H9 (cell line): ENCODE results near the gene DPF3. TPM values are rescaled to one million over a fixed set of nuclear protein-coding genes. Genes with fewer than 3 reads are reported as not detected.

Experiments
- DNase-seq: peaks from one replicate; pipeline ENCODE4 v3.0.0-alpha.2; 2017
- H2AFZ ChIP-seq: one replicate; pipeline ENCODE4 v1.6.1; 2013; ENCODE audit warnings: mild to moderate bottlenecking, low read length, control low read depth, moderate library complexity
- H2AK5ac ChIP-seq: 2 replicates; pipeline ENCODE4 v1.6.1; 2013; ENCODE audit warnings: low read length, control low read depth, mixed read lengths; ENCODE audit not compliant: insufficient read length
- H2BK120ac ChIP-seq: one replicate; pipeline ENCODE4 v1.6.1; 2013; ENCODE audit warnings: low read depth, mild to moderate bottlenecking, low read length, control low read depth, inconsistent platforms; ENCODE audit not compliant: poor library complexity, severe bottlenecking
- H2BK12ac ChIP-seq: 2 replicates; pipeline ENCODE4 v1.6.1; 2013; ENCODE audit warnings: low read length, control low read depth, mixed read lengths, low read depth; ENCODE audit not compliant: insufficient read length
- H2BK15ac ChIP-seq: 2 replicates; pipeline ENCODE4 v1.6.1; 2013; ENCODE audit warnings: low read depth, low read length, control low read depth
- H2BK20ac ChIP-seq: one replicate; pipeline ENCODE4 v1.6.1; 2013; ENCODE audit warnings: low read depth, mild to moderate bottlenecking, low read length, control low read depth, inconsistent platforms; ENCODE audit not compliant: poor library complexity, severe bottlenecking
- H2BK5ac ChIP-seq: 2 replicates; pipeline ENCODE4 v1.6.1; 2013; ENCODE audit warnings: low read length, control low read depth, mixed read lengths; ENCODE audit not compliant: insufficient read length
- H3K14ac ChIP-seq: 2 replicates; pipeline ENCODE4 v1.6.1; 2013; ENCODE audit warnings: low read length, control low read depth; ENCODE audit not compliant: insufficient read depth
- H3K18ac ChIP-seq: 2 replicates; pipeline ENCODE4 v1.6.1; 2013; ENCODE audit warnings: low read depth, mild to moderate bottlenecking, mixed read lengths, low read length, control low read depth; ENCODE audit not compliant: insufficient read length
- H3K23ac ChIP-seq: 2 replicates; pipeline ENCODE4 v1.6.1; 2013; ENCODE audit warnings: low read length, control low read depth, mixed read lengths, low read depth; ENCODE audit not compliant: insufficient read length
- H3K23me2 ChIP-seq: 2 replicates; pipeline ENCODE4 v1.6.1; 2013; ENCODE audit warnings: low read depth, mild to moderate bottlenecking, mixed read lengths, low read length, control low read depth; ENCODE audit not compliant: insufficient read length, poor library complexity, severe bottlenecking
- H3K27ac ChIP-seq: 2 replicates; pipeline ENCODE4 v1.5.1; 2013; ENCODE audit warnings: low read length, control low read depth, mixed read lengths, low read depth; ENCODE audit not compliant: insufficient read length
- H3K27me3 ChIP-seq: 2 replicates; pipeline ENCODE4 v1.6.1; 2013; ENCODE audit warnings: low read length, control low read depth, inconsistent platforms; ENCODE audit not compliant: insufficient read depth
- H3K4ac ChIP-seq: 2 replicates; pipeline ENCODE4 v1.6.1; 2013; ENCODE audit warnings: low read depth, mild to moderate bottlenecking, control low read depth, inconsistent platforms, low read length, moderate library complexity
- H3K4me1 ChIP-seq: 2 replicates; pipeline ENCODE4 v1.6.1; 2013; ENCODE audit warnings: low read length, control low read depth, inconsistent platforms; ENCODE audit not compliant: insufficient read depth
- H3K4me2 ChIP-seq: 2 replicates; pipeline ENCODE4 v1.6.1; 2013; ENCODE audit warnings: low read length, control low read depth, mixed read lengths; ENCODE audit not compliant: insufficient read length, insufficient read depth
- H3K56ac ChIP-seq: 2 replicates; pipeline ENCODE4 v1.6.1; 2013; ENCODE audit warnings: low read depth, mild to moderate bottlenecking, mixed read lengths, low read length, control low read depth; ENCODE audit not compliant: insufficient read length
- H3K79me1 ChIP-seq: 2 replicates; pipeline ENCODE4 v1.6.1; 2013; ENCODE audit warnings: low read depth, mild to moderate bottlenecking, moderate library complexity, low read length, control low read depth, inconsistent platforms; ENCODE audit not compliant: insufficient read depth, poor library complexity, severe bottlenecking
- H3K79me2 ChIP-seq: 2 replicates; pipeline ENCODE4 v1.6.1; 2013; ENCODE audit warnings: low read length, control low read depth, inconsistent platforms; ENCODE audit not compliant: insufficient read depth
- H3K9ac ChIP-seq: 2 replicates; pipeline ENCODE4 v1.6.1; 2013; ENCODE audit warnings: low read length, control low read depth, mixed read lengths; ENCODE audit not compliant: insufficient read length; ENCODE audit errors: extremely low read depth
- H3K9me3 ChIP-seq: one replicate; pipeline ENCODE4 v1.6.1; 2013; ENCODE audit warnings: low read depth, low read length, inconsistent platforms; ENCODE audit not compliant: control insufficient read depth
- H3T11ph ChIP-seq: one replicate; pipeline ENCODE4 v1.6.1; 2013; ENCODE audit warnings: mild to moderate bottlenecking, low read length, control low read depth, inconsistent platforms
- H4K20me1 ChIP-seq: one replicate; pipeline ENCODE4 v1.6.1; 2013; ENCODE audit not compliant: control insufficient read depth, insufficient read length, insufficient read depth
- H4K5ac ChIP-seq: 2 replicates; pipeline ENCODE4 v1.6.1; 2013; ENCODE audit warnings: low read depth, mild to moderate bottlenecking, mixed read lengths, low read length, control low read depth; ENCODE audit not compliant: insufficient read length
- H4K8ac ChIP-seq: replicated peaks from 2 replicates; pipeline ENCODE4 v1.6.1; 2013; ENCODE audit warnings: low read length, control low read depth, mixed read lengths, low read depth; ENCODE audit not compliant: insufficient read length
- H4K91ac ChIP-seq: 2 replicates; pipeline ENCODE4 v1.6.1; 2013; ENCODE audit warnings: low read depth, mild to moderate bottlenecking, moderate library complexity, mixed read lengths, low read length, control low read depth; ENCODE audit not compliant: insufficient read length
- H3K27ac Mint-ChIP-seq, 3 experiments: 2 replicates in 2 of 3; 3 replicates in 1 of 3; pipeline ENCODE4 v1.8.0; 2020 to 2021; ENCODE audit warnings: mixed read lengths in 3 of 3, mild to moderate bottlenecking in 1 of 3, moderate library complexity in 1 of 3
- H3K27me3 Mint-ChIP-seq: 2 replicates; pipeline ENCODE4 v1.8.0; 2021; ENCODE audit warnings: low read depth, mild to moderate bottlenecking, moderate library complexity, mixed read lengths
- H3K36me3 Mint-ChIP-seq, 3 experiments: 2 replicates in 2 of 3; 3 replicates in 1 of 3; pipeline ENCODE4 v1.8.0; 2020 to 2021; ENCODE audit warnings: low read depth in 3 of 3, mixed read lengths in 3 of 3; ENCODE audit not compliant: insufficient read depth in 1 of 3
- H3K4me1 Mint-ChIP-seq, 2 experiments: 2 replicates each; pipeline ENCODE4 v1.8.0; 2020; ENCODE audit warnings: mixed read lengths in 2 of 2
- H3K4me3 Mint-ChIP-seq, 2 experiments: 2 replicates in 1 of 2; 3 replicates in 1 of 2; pipeline ENCODE4 v1.8.0; 2020 to 2021; ENCODE audit warnings: mild to moderate bottlenecking in 2 of 2, mixed read lengths in 2 of 2, moderate library complexity in 1 of 2
- H3K9me3 Mint-ChIP-seq, 2 experiments: 2 replicates in 1 of 2; 3 replicates in 1 of 2; pipeline ENCODE4 v1.8.0; 2020; ENCODE audit warnings: mild to moderate bottlenecking in 2 of 2, mixed read lengths in 2 of 2, moderate library complexity in 1 of 2
- CTCF ChIP-seq: fragments of 200-600 bp; sonication (generic); conservative IDR thresholded peaks from 3 replicates; pipeline ENCODE4 v1.8.0; 2021; ENCODE audit warnings: antibody characterized with exemption, mild to moderate bottlenecking
- WGBS: extraction: QIAGEN DNeasy Blood & Tissue Kit; methylation state at CpG from one replicate; pipeline ENCODE4 v1.1.7; 2013; ENCODE audit warnings: missing lambda C conversion rate, low lambda C conversion rate, mixed read lengths; ENCODE audit not compliant: insufficient read length; ENCODE audit errors: extremely low coverage; 5-methylcytosine and 5-hydroxymethylcytosine counted together
- total RNA-seq: library from RNA; stranded (reverse); gene quantifications from 2 replicates; pipeline ENCODE4 v1.2.1, GENCODE V29; 2021

The DPF3 gene
- total RNA-seq, 1 experiment from 2014 or later: not detected

GRCh38 chr14:72699852-72700257 is 194.0 kb downstream of the DPF3 start:
- H2AK5ac ChIP-seq: no peak overlapping the region
- Mint-ChIP-seq H3K4me3 (no peak overlapping the region), H3K27ac (no peak overlapping the region; a peak in 1 of 7 replicates)

More at GRCh38 chr14:72699852-72700257, 194.0 kb downstream of the DPF3 start:
- no peak overlapping the region for H2BK20ac ChIP-seq
- H3K9me3 Mint-ChIP-seq: no peaks in the 10 kb centered on the region
- H3K23me2 ChIP-seq: peaks cover 3% of the 10 kb centered on the region
- no peaks in the 10 kb centered on the region for H3K27me3 ChIP-seq
- no peak overlapping the region for H3K18ac ChIP-seq
- H3K23ac ChIP-seq: no peak overlapping the region
- no peak for TF ChIP-seq CTCF
- H3K9ac ChIP-seq: no peak overlapping the region
- peaks cover 4% of the 10 kb centered on the region for H3K27me3 Mint-ChIP-seq
- no peak overlapping the region for H2BK12ac ChIP-seq
- H3K4ac ChIP-seq: no peak overlapping the region
- no peaks in the 10 kb centered on the region for H4K20me1 ChIP-seq
- no peak overlapping the region for H4K91ac ChIP-seq
- H2BK120ac ChIP-seq: no peak overlapping the region
- H3K4me2 ChIP-seq: no peak overlapping the region
- H3K9me3 ChIP-seq: no peaks in the 10 kb centered on the region
- H3K36me3 Mint-ChIP-seq: peaks cover 0 to 2% (median 0%) of the 10 kb centered on the region in 3 experiments; a peak in 1 of 7 replicates
- peaks cover 4% of the 10 kb centered on the region; the same call in 1 of the 2 replicates for H3K4me1 ChIP-seq
- H2BK5ac ChIP-seq: no peak overlapping the region
- H4K5ac ChIP-seq: no peak overlapping the region
- H2BK15ac ChIP-seq: no peak overlapping the region
- no peak overlapping the region for H4K8ac ChIP-seq
- H3K27ac ChIP-seq: no peak overlapping the region
- no peaks in the 10 kb centered on the region for H3K79me1 ChIP-seq
- no peaks in the 10 kb centered on the region for H3K79me2 ChIP-seq
- peaks cover 27 to 43% of the 10 kb centered on the region in 2 experiments for H3K4me1 Mint-ChIP-seq
- no peak overlapping the region for H2AFZ ChIP-seq
- no peak overlapping the region for H3K14ac ChIP-seq
- DNase-seq: no peak
- H3K56ac ChIP-seq: no peak overlapping the region
- H3T11ph ChIP-seq: no peak overlapping the region
- WGBS: no CpG with 5 or more reads among the region's 3 CpGs
